HG02943 (cell line): ENCODE measurements around the gene SERPINB7.

Source experiments
- ATAC-seq: cut with Tn5 transposase; IDR thresholded peaks from one replicate; pipeline ENCODE4 v1.9.1; 2021; ENCODE audit warnings: mild to moderate bottlenecking, low read depth, moderate library complexity; ENCODE audit not compliant: unreplicated experiment

Gene SERPINB7

GRCh38 chr18:63837590-63837989 is 62.4 kb downstream of the SERPINB7 start:
- ATAC-seq, result no peak

DNA sequence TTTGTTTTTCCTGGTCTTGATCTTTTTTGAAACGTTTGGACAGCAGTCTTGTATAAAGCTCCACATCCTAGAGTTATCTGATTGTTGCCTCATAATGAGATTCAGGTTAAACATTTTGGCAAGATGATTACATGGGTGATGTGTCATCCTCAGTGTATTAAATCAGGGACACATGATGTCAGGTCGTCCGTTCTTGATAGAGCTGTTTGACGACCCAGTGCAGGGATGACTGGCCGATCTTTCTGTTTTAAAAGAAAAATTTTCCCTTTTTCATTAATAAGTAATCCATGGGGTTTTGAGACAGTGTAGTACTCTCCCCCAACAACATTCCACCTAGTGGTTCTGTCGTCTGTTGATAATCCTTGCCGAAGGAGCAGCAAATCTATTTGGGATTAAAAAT is 67.8 kb downstream of the SERPINB7 start:
- no peak for ATAC-seq

GRCh38 chr18:63844254-63844653 is 69.0 kb downstream of the SERPINB7 start:
- ATAC-seq, result no peak

DNA sequence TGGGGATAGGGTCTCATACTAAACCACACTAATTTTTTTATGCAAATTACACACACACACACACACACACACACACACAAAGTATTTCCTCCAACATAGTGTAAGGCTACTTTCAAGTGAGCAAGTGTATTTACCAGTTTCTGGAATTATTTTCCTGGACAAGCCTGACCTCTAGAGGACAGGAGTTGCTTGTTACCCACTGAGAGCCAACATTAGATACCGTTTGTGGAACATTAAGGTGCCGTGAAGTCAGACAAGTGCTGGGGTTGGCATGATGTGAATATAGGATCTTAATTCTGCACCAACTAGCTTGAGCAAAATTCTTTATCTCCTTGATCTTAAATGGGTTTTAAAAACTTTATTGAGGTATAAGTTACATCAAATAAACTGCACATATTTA is 72.9 kb downstream of the SERPINB7 start:
- no peak for ATAC-seq

- no peak for ATAC-seq
Observed at GRCh38 chr18:63850020-63850419, 74.8 kb downstream of the SERPINB7 start.

DNA sequence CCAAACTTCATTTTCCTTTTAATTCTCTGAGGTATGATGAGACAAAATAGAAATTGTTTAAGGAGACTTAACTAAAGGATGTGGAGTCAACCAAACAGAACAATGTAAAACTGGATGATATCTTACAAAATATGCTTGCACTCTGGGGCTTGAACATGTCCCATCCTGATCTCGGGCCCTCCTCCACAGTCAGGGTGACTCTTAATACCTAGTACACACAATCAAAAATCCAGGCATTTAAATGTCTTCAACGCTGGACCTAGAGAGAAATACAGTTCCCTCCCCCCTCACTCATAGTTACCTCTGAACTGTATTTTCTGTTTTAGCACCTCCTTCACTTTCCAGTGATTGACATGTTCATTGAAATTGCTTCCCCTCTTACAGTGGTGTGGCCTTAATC is 75.4 kb downstream of the SERPINB7 start:
- ATAC-seq, result no peak
